HG03520 (cell line): ENCODE data around the gene PPARG.

ENCODE experiments used
- ATAC-seq: cut with Tn5 transposase; IDR thresholded peaks from one replicate; pipeline ENCODE4 v1.9.1; 2021; ENCODE audit warnings: mild to moderate bottlenecking, moderate library complexity; ENCODE audit not compliant: unreplicated experiment

The PPARG gene

DNA sequence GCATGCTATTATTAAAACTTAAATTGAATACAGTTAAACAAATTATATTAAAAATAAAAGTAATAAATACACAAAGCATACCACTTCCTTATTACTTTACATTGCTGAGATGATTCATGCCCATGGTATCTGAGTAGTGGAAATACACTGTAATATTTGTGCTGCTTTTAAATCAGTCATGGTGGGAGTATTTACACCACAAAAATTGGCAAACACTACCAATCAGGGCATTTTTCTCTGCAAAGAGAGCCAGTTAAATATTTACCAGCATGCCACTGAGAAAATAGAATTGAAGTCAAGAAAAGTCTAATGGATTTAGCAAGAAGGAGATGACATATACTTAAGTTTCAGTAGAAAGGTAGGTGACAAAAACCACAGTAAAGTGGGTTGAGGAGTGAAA lies 19.6 kb downstream of the PPARG start:
- no peak for ATAC-seq

DNA sequence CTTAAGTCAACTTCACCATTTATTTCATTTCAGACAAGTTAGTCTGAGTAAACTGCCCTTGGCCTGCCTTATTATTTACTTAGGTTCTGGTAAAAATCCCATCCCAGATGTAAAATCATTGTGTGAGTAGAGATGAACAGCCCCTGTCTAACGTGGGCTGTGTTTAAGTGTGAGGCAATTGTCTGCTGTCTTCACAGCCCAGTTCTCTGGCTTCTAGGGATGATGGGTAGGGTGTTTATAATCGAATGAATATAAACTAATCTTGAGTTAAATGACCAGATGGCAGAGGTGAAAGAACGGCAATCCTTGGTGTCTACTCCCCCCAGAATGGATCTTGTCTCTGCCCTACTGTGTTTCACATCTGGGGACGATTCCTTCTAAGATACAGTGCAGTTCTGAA lies 20.8 kb downstream of the PPARG start:
- no peak for ATAC-seq

DNA sequence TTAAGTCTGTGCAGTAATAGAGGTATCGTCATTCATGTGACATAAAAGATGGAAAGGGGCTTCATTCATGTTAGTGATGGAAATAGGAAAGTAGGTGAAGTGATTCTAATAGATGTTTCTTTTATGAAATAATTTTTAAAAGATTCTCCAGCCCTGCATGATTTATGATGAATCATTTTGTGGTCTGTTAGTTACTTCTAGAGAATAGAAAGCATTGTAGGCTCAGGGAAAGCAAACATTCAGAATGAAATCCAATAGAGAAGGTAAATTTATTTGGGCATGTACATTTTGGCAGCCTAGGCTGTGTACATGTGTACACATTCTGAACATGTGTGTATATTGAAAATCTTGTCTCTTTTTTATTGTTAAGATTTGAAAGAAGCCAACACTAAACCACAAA lies 23.1 kb downstream of the PPARG start:
- no peak for ATAC-seq

DNA sequence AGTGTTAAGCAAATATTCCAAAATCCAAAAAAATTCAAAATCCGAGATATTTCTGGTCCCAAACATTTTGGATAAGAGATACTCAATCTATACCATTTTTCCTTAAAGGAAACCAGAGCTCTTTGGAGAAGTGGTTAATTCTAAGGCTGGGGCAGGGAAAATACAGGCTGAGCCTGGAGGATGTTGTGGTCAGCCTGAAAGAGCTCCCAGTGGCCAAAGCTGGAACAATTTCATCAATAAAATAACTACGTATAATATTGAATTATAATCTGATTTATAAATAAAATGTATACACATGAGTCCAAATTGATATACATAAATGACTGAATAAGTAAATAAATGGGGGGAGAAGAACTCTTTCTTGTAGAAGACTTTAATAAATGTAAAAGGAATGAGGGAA lies 24.6 kb downstream of the PPARG start:
- ATAC-seq, result no peak

DNA sequence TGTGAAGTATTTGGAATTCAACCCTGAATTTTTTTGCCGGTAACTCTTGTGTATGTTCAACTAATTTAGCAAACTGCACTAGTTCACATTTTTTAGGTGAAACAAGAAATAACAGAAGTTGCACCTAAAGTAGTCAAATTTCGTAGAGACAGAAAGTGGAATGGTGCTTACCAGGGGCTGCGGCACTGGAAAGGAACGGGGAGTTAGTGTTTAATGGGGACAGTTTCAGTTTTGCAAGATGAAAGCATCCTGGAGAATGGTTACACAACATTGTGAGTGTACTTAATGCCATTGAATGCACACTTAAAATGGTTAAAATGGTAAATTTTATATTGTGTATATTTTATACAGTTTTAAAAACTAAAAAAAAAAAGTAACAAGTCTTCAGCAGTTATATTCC lies 27.4 kb downstream of the PPARG start:
- ATAC-seq, result no peak

DNA sequence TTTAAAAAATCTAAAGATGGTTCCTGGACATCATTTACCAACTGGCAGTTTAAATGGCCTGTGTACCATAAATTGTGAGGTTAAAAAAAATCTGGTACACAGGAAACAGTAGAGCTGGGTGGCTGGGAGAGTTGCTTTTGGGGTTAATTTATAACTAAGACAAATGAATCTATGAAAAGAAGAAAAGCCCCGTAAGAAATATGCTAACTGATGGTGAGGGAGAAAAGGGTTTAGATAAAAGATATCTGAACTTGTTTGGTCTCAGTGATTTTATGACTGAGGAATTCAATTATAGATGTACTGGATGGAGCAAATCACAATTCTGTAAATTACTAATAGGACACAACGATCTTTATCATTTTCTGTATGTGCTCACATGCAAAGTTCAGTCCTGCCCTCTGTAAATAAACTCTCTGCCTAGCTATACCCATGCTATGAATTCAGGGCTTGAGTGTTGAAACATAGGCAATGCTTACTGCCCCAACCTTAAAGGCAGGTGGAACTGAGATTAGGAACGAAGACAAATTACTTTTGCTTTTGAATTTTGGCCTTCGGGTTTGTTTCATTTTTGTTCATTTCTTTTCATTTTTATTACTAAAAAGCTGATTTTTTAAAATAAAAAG lies 28.0 kb downstream of the PPARG start:
- no peak for ATAC-seq

DNA sequence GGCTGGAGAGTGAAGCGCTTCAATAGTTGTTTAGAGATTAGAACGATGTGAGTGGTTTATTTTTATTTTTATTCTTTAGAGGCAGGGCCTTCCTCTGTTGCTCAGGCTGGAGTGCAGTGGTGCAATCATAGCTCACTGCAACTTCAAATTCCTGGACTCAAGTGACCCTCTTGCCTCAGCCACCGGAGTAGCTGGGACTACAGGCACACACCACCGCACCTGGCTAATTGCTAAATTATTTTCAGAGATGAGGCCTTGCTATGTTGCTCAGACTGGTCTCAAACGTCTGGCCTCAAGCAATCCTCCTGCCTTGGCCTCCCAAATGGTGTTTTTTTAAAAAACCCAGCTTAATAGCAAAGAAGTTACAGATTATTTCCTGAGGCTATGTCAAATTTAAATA lies 29.0 kb downstream of the PPARG start:
- no peak for ATAC-seq

DNA sequence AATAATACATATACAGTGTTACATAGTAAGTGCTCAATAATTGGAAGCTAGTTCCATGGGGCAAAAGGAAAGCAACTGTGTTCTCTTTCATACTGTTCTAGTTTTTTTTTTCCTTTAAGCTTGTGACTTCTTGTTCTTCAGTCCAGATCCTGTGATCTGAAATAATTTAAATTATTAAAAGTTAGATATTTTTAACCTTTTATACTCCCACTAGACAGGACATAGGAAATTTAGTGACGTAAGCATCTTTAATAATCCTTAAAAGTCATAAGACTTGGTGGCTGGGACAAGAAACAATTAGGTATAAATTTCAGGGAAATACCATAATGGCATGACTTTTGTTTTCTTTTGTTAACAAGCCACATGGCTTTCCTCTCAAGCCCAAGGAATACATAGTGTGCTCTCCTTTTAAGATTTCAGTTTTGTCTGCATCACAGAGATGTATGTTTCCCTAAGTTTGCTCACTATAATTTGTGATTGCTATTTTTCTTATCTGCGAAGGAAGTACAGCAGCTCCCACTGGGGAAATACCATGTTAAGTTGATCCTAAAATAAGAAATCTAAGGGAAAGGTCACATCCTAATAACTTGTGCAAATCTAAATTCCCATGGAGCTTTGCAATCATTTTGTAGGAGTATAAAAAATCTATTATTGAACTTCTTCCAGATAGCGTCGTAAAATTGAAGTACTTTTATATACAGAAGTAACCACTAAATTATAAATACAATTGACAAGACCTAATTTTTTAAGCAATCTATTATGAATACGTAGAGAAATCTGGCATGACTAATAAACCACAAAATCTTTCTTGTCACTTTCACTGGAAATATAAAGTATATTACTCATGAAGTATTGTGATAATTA lies 30.1 kb downstream of the PPARG start:
- no peak for ATAC-seq

DNA sequence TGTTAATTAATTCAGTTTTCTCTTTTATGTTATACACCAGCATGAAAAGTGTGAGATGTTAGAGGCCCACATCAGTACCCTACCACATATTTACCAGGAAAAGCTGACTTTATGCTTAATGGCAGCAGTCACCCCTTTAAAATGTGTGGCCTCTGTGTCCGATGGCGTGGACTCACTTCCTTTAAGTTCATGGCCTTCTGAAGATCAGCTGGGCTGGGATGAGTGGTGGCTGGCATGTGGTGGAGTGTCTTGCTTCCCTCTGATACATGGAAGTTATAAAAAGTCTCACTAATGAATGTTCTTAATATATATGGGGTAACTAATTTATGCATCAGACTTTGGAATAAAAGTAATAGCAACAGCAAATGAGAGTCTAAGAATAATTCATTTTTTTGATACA lies 32.1 kb downstream of the PPARG start:
- no peak for ATAC-seq

DNA sequence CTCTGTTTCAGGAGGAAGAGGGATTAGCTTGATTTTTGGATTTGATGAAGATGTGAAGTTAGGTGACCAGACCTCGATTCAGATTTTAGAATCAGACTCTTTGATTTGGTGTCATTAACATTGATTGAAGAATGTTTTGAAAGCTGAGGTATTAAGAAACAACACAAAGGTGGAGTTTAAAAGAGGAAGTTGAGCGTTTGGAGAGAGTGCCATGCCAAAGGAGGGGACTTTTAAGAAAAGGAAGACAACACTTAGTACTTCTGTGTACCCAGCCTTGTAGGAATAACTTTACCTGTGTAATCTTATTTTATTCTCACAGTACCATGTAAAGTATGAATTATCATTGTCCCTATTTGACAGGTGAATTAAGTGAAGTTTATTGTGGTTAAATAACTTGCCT lies 34.4 kb downstream of the PPARG start:
- no peak for ATAC-seq

DNA sequence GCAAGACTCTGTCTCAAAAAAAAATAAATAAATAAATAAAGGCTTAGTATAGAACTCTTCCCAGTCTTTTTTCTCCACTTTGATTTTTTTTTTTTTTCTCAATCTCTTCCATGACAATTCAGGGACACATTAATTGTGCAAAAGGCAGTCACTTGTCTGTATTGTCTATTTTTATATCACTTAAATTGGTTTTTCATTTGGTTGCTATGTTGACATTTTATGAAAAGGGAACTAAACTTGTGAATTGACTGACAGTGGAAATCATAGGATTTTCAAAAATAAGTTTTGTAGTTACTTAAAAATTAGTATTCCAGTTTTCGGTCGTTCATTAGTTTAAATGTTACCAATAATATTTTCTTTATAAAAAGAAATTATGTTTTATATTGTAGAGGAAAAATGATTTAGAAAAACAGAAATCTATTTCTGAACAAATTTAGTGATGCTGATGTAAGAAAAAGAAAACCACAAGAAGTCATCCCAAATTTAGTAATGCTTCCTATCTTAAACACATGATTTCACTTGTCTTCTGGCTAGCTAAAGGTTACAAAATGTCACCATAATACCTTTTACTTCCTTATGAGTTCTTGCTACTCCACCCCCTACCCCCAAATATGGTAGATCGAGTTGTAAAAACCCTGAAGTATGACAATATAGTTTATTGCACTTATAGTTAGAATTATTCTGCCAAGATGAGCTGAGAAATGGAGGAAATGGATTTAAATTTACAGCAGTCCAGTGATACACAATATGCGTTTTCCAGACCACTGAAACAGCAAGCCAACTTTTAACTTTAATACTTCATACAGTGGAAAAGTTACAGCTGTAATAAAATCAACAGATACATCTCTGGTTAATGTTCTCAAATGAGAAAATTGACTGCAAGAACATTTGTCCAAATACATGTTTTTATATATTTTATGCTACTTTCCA lies 37.0 kb downstream of the PPARG start:
- no peak for ATAC-seq

DNA sequence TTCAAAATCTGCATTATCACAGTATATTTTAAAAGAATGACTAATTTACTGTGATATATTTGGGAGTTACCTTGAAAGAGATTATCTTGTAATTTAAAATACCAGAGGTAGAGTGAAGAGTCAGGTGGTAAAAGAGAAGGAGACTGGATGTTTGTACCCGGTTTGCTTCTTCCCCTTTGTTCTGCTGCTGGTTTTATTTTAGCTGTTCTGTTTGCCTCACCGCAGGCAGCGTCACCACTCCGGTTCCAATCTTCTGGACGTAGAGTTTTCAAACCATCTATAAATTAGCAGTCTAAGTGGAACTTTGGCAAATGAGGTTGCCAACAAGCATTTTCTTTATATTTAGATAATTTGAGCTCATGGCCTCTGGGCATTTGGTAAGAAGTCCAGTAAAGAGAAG lies 38.2 kb downstream of the PPARG start:
- no peak for ATAC-seq

DNA sequence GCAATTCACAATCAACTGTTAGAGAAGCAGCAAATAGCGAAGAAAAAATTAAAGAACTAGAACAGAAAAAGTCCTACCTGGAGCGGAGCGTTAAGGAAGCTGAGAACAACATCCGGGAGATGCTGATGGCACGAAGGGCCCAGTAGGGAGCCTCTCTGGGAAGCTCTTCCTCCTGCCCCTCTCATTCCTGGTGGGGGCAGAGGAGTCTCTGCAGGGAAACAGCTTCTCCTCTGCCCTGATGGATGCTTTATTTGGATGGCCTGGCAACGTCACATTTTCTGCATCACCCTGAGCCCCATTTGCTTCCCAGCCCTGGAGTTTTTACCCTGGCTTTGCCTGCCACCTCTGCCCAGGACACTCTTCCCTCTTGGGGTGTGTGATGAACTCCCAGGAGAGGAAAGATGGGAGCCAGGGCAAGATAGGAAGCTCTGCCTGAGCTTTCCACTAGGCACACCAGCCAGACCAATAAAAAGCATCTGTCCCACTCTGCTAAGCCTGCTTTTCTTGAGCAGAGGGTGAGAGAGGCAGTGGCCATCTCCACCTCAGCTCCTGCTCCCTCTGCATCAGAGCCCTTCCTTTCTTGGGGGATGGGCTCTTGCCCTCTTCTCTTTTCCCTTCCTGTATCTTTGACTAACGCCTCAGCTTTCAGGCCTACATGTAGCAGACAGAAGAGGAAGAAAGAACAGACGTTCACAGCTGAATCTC lies 39.4 kb downstream of the PPARG start:
- ATAC-seq, result no peak

DNA sequence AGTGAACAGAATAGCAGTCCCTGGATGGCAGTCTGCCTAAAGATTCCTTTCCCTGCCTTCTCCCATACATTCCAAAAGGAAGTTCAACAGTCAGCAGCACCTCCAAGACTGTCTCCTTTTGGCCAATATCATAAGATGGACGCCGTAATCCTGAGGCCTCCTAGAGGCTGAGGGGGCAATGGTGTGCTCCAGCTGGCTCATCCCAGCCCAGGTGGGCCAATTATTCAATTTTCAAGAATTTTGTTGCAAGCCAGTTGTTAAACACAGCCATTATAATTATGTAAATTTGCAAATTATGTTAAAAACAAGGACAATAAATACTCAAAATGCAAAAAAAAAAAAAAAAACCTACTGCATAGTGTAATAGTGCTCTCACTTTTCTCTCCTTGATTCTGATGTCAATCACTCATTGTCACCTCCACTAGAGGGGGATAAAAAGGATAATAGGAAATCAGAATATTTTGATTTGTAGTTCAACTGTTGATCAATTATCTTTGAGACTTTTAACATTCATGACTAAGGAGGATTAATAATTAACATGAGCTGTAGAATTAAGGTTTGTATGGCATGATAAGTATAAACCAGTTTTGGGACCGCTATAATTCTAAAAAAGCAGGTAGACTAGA lies 40.1 kb downstream of the PPARG start:
- no peak for ATAC-seq

DNA sequence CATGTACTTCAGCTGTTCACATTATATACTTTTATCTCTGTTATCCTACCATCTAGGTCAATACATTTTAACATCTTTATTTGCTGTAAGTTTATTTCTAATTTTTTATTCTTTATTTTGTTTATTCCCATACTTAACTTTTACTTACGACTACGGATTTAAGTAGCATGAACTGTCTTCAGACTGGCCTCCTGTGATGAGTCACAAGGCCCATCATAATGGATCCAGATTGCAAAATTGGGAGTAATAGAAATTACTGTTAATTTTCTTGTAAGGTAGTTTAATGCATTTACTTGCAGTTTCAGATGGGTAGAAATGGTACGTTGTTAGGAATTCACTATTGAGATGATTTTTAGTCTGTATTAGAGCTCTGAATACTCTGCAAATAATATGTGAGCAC lies 45.9 kb downstream of the PPARG start:
- ATAC-seq, result no peak

DNA sequence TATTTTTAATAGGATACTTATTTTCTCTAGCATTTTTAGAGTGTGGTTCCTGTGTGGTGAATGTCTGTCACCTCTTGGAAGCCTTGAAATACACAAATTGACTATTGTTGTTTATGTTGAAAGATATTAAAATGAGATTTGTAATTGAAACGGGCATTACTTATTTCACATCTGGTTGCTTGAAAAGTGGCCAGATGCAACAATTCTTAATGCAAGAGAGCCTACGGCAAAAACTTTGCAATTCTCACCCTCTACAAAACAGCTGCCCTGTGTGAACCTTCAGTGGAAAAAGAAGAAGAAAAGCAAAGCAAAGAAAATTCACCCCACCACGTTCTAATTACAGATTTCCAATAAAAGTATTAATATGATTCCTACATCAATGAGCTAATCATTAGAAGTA lies 46.6 kb downstream of the PPARG start:
- ATAC-seq, result no peak

DNA sequence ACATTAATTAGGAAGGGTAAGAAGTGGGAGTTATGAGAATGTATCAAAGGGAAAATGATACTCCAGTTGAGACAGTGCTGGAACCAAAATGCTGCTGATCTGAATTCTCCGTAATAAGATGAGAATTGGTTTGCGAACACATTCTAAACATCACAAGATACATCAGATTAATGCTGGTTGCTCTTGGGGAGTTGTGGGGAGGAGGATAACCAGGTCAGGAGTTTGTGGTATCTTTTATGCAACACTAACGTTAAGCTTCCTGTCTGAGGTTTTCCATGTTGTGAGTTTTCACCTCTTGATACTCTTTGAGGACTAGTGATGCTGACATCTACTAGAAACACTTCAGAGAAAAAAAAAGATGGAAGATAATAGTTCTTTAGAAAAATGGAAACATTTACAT lies 47.2 kb downstream of the PPARG start:
- ATAC-seq, result no peak

DNA sequence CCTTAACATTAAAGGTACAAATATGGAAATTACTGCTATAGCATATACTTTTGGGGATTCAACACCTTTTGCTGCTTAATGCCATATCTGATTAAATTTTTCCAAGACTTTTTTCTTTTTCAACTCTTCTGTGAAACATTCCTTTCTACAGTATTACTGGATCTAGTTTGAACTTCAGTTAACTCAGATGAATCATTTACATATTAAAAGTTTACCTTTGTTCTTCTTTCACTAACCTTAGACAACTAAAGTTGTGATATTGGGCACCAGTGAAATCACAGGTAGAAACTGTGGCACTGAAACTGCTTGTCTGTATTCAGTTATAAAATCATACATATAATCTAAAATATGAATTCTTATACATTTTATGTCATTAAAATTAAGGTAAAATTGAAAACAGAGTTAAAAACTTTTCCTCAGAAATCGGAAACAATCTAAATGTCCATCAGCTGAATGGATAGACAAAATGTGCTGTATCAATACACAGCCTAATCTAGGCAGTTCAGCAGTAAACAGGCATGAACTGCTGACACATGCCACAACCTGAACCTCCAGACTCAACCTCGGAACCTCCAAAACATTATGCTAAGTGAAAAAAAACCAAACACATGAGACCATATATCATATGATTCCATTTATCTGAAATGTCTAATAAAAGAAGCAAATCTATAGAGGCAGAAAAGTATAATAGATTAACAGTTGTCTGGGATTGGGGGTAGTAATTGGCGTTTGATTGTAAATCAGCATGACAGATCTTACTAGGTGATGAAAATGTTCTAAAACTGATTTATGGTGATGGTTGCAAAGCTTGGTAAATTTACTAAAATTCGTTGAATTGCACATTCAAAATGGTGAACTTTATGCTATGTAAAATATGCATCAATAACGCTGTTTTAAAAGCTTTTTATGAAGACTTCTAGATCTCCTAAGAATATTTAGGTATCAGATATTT lies 50.0 kb downstream of the PPARG start:
- ATAC-seq, result no peak

DNA sequence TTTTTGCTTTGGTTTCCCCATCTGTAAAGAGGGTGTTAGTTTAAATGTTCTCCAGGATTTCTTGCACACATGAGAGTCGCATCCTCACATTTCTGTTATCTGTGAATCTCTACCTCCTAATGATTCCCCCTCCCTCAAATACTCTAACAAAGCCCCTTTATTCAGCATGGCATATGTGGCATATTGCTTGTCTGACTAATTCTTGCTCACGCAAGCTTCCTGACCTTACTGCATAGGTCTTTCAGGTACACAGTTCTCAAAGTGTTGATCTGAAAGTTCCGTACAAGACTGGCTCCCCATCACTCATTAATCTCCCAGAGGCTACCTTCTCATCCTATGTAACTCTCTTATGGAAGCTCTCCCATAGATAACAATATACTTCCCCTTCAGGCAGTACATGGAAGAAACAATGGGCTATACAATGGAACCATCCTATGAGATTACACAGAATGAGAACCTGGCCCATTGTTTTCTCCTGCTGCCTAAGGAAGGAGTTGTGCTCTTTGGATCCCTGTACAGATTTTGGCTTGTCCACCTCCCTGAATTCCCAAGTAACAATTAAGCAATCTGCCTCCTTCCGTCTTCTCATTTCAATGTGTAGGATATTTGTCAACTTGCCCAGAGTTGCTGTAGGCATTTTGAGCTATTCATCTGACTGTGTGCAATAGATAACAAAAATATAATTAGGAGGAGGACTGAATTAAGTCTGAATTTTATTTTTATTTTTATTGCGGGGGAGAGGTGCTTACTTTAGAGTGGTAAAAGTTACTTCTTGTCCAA lies 51.0 kb downstream of the PPARG start:
- ATAC-seq, result no peak
